ENCODE results near the gene PSIP1. TPM values are rescaled to one million over a fixed set of nuclear protein-coding genes. Genes with fewer than 3 reads are reported as not detected.

Gene PSIP1
- polyA plus RNA-seq, 3 donors: 14.7 to 20.2 (median 19.8) TPM

DNA sequence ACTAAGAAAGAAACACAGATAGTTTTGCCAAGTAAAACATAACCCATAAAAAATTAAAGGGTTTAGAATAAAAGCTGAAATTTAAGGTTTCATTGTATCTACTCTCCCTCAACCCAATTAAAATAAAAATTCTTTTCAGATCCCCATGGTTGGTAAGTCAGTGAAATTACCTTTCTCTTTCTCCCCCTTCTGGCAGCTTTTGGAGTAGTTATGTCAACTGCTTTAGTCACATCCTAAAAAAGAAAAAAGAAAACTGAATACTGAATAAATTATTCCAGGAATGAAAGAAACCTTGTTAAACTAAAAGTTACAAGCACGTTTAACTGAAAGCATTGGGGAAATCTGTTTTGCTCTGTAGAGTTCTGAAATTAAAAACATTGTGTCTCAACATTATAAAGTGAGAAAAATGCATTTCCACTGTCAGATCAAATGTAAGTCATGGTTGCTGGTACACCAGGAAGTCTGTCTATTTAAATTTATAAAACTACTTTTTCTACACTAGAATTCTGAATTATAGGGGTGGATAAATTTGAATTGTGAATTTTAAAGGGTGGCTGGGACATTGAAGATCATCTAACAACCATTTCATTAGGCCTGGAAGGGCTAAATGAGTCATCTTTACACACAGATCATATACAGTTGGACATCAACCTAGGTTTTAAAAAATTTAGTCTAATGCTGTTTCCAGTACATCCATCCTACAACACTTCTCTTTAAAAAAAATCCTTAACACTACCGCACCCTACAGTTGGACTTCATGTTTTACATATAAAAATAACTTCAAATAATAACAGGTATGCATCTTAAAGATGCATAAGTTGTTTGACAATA is 24.7 kb downstream of the PSIP1 start:
- Histone ChIP-seq H3K4me2 (replicated peaks; ENCODE audit: extremely low read depth, low read length, poor library complexity, severe bottlenecking) (no peak overlapping the region), H4K20me1 (ENCODE audit: insufficient read depth, low read length) (peaks cover 3% of the 10 kb centered on the region), H3K27ac (ENCODE audit: low read depth in 1 of 2, low read length in 2 of 2) (peak overlapping the region in 1 of 2 donors; percentile 18), H3K4me1 (ENCODE audit: control insufficient read depth in 1 of 2, insufficient read depth in 2 of 2, low read length in 2 of 2) (no peaks in the 10 kb centered on the region), H3K9ac (ENCODE audit: insufficient read depth, low read length, poor library complexity, severe bottlenecking) (no peak overlapping the region), H2AFZ (ENCODE audit: insufficient read depth, low read depth, low read length, poor library complexity, severe bottlenecking) (no peak overlapping the region), H3K9me3 (replicated peaks in 1 of 2; ENCODE audit: control insufficient read depth in 1 of 2, insufficient read depth in 1 of 2, low read length in 2 of 2) (no peaks in the 10 kb centered on the region), H3K27me3 (ENCODE audit: control insufficient read depth in 2 of 2, insufficient read depth in 2 of 2, low read length in 2 of 2) (no peaks in the 10 kb centered on the region), H3K4me3 (replicated peaks in 1 of 3; ENCODE audit: low read depth in 2 of 3, low read length in 3 of 3) (no peak overlapping the region), H3K36me3 (replicated peaks in 1 of 2; ENCODE audit: control insufficient read depth in 1 of 2, insufficient read depth in 2 of 2, low read length in 2 of 2) (peaks cover 20 to 40% of the 10 kb centered on the region in 2 donors), H3K79me2 (ENCODE audit: insufficient read depth, low read length) (no peaks in the 10 kb centered on the region)
- no peak overlapping the region for H3K4me3 Mint-ChIP-seq
- DNase-seq: no peak
- peaks cover 35 to 62% of the 10 kb centered on the region in 2 donors for H3K36me3 Mint-ChIP-seq
- no peaks in the 10 kb centered on the region for H3K4me1 Mint-ChIP-seq
- no peaks in the 10 kb centered on the region for H3K9me3 Mint-ChIP-seq
- WGBS (ENCODE audit: insufficient coverage): no CpG with 5 or more reads among the region's 2 CpGs
- no peaks in the 10 kb centered on the region for H3K27me3 Mint-ChIP-seq (ENCODE audit: low read depth in 3 of 3)
- H3K27ac Mint-ChIP-seq: peak overlapping the region in 2 of 7 donors; percentile 12 to 23
- intact Hi-C loops (cut with micrococcal nuclease): loop anchor here in 1 of 2 donors (10.0 kb wide), 1 partner anchor 129 kb away; no protein-coding TSS in a partner anchor
- TF ChIP-seq, protein P1, sequence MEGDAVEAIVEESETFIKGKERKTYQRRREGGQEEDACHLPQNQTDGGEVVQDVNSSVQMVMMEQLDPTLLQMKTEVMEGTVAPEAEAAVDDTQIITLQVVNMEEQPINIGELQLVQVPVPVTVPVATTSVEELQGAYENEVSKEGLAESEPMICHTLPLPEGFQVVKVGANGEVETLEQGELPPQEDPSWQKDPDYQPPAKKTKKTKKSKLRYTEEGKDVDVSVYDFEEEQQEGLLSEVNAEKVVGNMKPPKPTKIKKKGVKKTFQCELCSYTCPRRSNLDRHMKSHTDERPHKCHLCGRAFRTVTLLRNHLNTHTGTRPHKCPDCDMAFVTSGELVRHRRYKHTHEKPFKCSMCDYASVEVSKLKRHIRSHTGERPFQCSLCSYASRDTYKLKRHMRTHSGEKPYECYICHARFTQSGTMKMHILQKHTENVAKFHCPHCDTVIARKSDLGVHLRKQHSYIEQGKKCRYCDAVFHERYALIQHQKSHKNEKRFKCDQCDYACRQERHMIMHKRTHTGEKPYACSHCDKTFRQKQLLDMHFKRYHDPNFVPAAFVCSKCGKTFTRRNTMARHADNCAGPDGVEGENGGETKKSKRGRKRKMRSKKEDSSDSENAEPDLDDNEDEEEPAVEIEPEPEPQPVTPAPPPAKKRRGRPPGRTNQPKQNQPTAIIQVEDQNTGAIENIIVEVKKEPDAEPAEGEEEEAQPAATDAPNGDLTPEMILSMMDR (IDR thresholded peaks at IDR 0.05): peak; percentile 58

DNA sequence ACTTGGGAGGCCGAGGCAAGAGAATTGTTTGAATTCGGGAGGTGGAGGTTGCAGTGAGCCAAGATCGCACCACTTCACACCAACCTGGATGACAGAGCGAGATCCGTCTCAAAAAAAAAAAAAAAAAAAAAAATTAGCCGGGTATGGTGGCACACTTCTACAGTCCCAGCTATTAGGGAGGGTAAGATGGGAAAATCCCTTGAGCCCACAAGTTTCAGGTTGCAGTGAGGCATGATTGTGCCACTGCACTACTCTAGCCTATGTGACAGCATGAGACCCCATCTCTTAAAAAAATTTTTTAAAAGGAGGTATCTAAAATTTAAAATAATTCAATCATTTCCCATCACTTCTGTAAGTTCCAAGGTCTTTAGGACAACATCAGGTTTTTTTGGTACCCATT is 26.0 kb downstream of the PSIP1 start:
- no CpG with 5 or more reads among the region's 6 CpGs for WGBS (ENCODE audit: insufficient coverage)
- peak overlapping the region in 1 of 7 donors; percentile 7 for H3K27ac Mint-ChIP-seq
- no peak for DNase-seq
- Histone ChIP-seq H3K27ac (ENCODE audit: low read depth in 1 of 2, low read length in 2 of 2) (no peak overlapping the region), H3K9ac (ENCODE audit: insufficient read depth, low read length, poor library complexity, severe bottlenecking) (no peak overlapping the region), H3K36me3 (replicated peaks in 1 of 2; ENCODE audit: control insufficient read depth in 1 of 2, insufficient read depth in 2 of 2, low read length in 2 of 2) (peaks cover 20 to 50% of the 10 kb centered on the region in 2 donors), H3K4me3 (replicated peaks in 1 of 3; ENCODE audit: low read depth in 2 of 3, low read length in 3 of 3) (no peak overlapping the region), H3K4me1 (ENCODE audit: control insufficient read depth in 1 of 2, insufficient read depth in 2 of 2, low read length in 2 of 2) (no peaks in the 10 kb centered on the region), H2AFZ (ENCODE audit: insufficient read depth, low read depth, low read length, poor library complexity, severe bottlenecking) (no peak overlapping the region), H3K79me2 (ENCODE audit: insufficient read depth, low read length) (no peaks in the 10 kb centered on the region), H3K4me2 (replicated peaks; ENCODE audit: extremely low read depth, low read length, poor library complexity, severe bottlenecking) (no peak overlapping the region), H3K9me3 (replicated peaks in 1 of 2; ENCODE audit: control insufficient read depth in 1 of 2, insufficient read depth in 1 of 2, low read length in 2 of 2) (no peaks in the 10 kb centered on the region), H3K27me3 (ENCODE audit: control insufficient read depth in 2 of 2, insufficient read depth in 2 of 2, low read length in 2 of 2) (no peaks in the 10 kb centered on the region), H4K20me1 (ENCODE audit: insufficient read depth, low read length) (peaks cover 3% of the 10 kb centered on the region)
- no peak overlapping the region for H3K4me3 Mint-ChIP-seq
- no peaks in the 10 kb centered on the region for H3K4me1 Mint-ChIP-seq
- no peaks in the 10 kb centered on the region for H3K27me3 Mint-ChIP-seq (ENCODE audit: low read depth in 3 of 3)
- no peaks in the 10 kb centered on the region for H3K9me3 Mint-ChIP-seq
- TF ChIP-seq, protein P1 (IDR thresholded peaks at IDR 0.05): no peak
- H3K36me3 Mint-ChIP-seq: peaks cover 34 to 68% of the 10 kb centered on the region in 2 donors
- intact Hi-C loops (cut with micrococcal nuclease): loop anchor here in 1 of 2 donors (10.0 kb wide), 1 partner anchor 130 kb away; no protein-coding TSS in a partner anchor

All from CD14-positive monocyte (primary cell).